ENCODE data around the gene JMJD4. TPM values are rescaled to one million over a fixed set of nuclear protein-coding genes. Genes with fewer than 3 reads are reported as not detected.

JMJD4 gene
- total RNA-seq, 1 experiment from 2014 or later = 24.4 TPM

DNA sequence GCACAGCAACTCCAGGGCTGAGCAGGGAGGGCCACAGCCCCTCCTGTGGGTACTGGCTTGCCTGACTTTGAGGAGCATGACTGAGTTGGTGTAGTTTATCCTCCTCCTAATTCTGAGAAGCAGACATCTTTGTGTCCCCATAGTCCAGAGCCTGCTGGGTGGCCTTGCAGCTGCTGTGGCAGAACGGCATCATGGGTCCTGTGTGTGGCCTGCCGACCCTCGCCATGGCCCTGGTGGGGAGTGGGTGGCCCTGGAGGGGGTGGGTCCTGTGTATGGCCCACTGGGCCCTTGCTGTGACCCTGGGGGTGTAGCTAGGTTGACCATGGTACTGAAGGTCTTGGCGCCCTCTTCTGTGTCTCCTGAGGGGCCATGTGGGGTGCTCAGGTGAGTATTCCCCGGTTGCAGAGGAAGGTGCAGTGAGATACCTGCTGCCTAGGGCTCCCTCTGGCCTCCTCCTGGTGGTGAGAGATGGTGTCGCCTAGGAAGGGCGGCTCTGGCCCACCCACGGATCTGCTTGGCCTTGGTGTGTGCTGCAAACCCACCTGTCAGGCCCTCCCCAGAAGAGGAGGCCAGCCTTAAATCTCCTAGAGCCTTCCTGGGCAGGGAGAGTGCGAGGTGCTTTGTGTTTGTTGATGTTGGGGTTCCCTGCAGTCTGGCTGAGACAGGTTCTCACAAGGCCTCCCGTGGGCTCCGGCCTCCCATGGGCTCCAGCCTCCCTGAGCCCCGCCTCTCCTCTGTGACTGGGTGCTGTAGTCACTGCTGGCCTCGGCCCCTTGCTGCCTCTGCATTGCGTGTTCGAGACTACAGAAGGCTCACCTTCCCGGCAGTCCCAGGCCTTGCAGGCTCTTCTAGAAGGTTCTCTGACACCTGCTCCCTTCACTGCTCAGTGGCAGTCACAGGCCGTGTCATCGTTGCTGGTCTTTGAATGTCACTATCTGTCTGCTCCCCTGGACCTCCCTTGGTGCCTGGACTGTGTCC, 7.9 kb upstream of the JMJD4 start:
- Histone ChIP-seq H2AFZ (ENCODE audit: low read length) (no peak overlapping the region), H4K8ac (replicated peaks; ENCODE audit: insufficient read length, low read depth, low read length) (no peak overlapping the region), H3K23ac (ENCODE audit: insufficient read length, low read depth, low read length) (no peak overlapping the region), H4K91ac (ENCODE audit: insufficient read length, low read depth, low read length) (no peak overlapping the region), H3K4me2 (ENCODE audit: insufficient read depth, insufficient read length, low read length) (no peak overlapping the region), H3K27me3 (ENCODE audit: insufficient read depth, low read length) (no peaks in the 10 kb centered on the region), H4K5ac (ENCODE audit: insufficient read length, low read depth, low read length) (no peak overlapping the region), H3T11ph (ENCODE audit: low read length) (no peak overlapping the region), H3K79me2 (ENCODE audit: insufficient read depth, low read length) (peaks cover 11% of the 10 kb centered on the region; the same call in 1 of the 2 replicates), H3K9me3 (ENCODE audit: control insufficient read depth, low read depth, low read length) (no peaks in the 10 kb centered on the region), H3K79me1 (ENCODE audit: insufficient read depth, low read depth, low read length, poor library complexity, severe bottlenecking) (peaks cover 8% of the 10 kb centered on the region), H3K4me1 (ENCODE audit: insufficient read depth, low read length) (no peaks in the 10 kb centered on the region), H4K20me1 (ENCODE audit: control insufficient read depth, insufficient read depth, insufficient read length) (peaks cover 3% of the 10 kb centered on the region), H2BK12ac (ENCODE audit: insufficient read length, low read depth, low read length) (no peak overlapping the region), H3K4ac (ENCODE audit: low read depth, low read length) (no peak overlapping the region), H2AK5ac (ENCODE audit: insufficient read length, low read length) (no peak overlapping the region), H3K27ac (ENCODE audit: insufficient read length, low read depth, low read length) (no peak overlapping the region), H3K56ac (ENCODE audit: insufficient read length, low read depth, low read length) (no peak overlapping the region), H2BK5ac (ENCODE audit: insufficient read length, low read length) (no peak overlapping the region), H2BK15ac (ENCODE audit: low read depth, low read length) (no peak overlapping the region), H3K18ac (ENCODE audit: insufficient read length, low read depth, low read length) (no peak overlapping the region), H3K23me2 (ENCODE audit: insufficient read length, low read depth, low read length, poor library complexity, severe bottlenecking) (no peaks in the 10 kb centered on the region), H2BK20ac (ENCODE audit: low read depth, low read length, poor library complexity, severe bottlenecking) (no peak overlapping the region), H2BK120ac (ENCODE audit: low read depth, low read length, poor library complexity, severe bottlenecking) (no peak overlapping the region), H3K9ac (ENCODE audit: extremely low read depth, insufficient read length, low read length) (no peak overlapping the region), H3K14ac (ENCODE audit: insufficient read depth, low read length) (no peak overlapping the region)
- peaks cover 5 to 11% (median 10%) of the 10 kb centered on the region in 3 experiments for H3K36me3 Mint-ChIP-seq (ENCODE audit: insufficient read depth in 1 of 3, low read depth in 3 of 3)
- WGBS (ENCODE audit: extremely low coverage, insufficient read length, low lambda C conversion rate) = no CpG with 5 or more reads among the region's 18 CpGs
- H3K27ac Mint-ChIP-seq = no peak overlapping the region
- TF ChIP-seq, protein P1, sequence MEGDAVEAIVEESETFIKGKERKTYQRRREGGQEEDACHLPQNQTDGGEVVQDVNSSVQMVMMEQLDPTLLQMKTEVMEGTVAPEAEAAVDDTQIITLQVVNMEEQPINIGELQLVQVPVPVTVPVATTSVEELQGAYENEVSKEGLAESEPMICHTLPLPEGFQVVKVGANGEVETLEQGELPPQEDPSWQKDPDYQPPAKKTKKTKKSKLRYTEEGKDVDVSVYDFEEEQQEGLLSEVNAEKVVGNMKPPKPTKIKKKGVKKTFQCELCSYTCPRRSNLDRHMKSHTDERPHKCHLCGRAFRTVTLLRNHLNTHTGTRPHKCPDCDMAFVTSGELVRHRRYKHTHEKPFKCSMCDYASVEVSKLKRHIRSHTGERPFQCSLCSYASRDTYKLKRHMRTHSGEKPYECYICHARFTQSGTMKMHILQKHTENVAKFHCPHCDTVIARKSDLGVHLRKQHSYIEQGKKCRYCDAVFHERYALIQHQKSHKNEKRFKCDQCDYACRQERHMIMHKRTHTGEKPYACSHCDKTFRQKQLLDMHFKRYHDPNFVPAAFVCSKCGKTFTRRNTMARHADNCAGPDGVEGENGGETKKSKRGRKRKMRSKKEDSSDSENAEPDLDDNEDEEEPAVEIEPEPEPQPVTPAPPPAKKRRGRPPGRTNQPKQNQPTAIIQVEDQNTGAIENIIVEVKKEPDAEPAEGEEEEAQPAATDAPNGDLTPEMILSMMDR (conservative IDR thresholded peaks at IDR 0.05) = peak; percentile 42; the same call in 2 of the 3 replicates
- no peaks in the 10 kb centered on the region for H3K9me3 Mint-ChIP-seq
- DNase-seq = no peak
- no peak overlapping the region for H3K4me3 Mint-ChIP-seq
- H3K27me3 Mint-ChIP-seq (ENCODE audit: low read depth) = no peaks in the 10 kb centered on the region
- peaks cover 13% of the 10 kb centered on the region in 2 experiments for H3K4me1 Mint-ChIP-seq

Measured in H9 (cell line).